Nephron (organoid): ENCODE results near the gene UBE2C.
A peak's percentile ranks its signal among the peaks of the same experiment; 100 is the strongest.

Experiments used
- H3K27ac Mint-ChIP-seq, 3 experiments: 2 replicates each; pipeline ENCODE4 v1.8.0; 2020; ENCODE audit warnings: mixed read lengths in 3 of 3, mild to moderate bottlenecking in 2 of 3, moderate library complexity in 1 of 3
- H3K27me3 Mint-ChIP-seq: 2 replicates; pipeline ENCODE4 v1.8.0; 2021; ENCODE audit warnings: low read depth, mild to moderate bottlenecking, moderate library complexity, mixed read lengths
- H3K36me3 Mint-ChIP-seq: 2 replicates; pipeline ENCODE4 v1.8.0; 2020; ENCODE audit warnings: low read depth, mixed read lengths
- H3K4me1 Mint-ChIP-seq: 2 replicates; pipeline ENCODE4 v1.8.0; 2020; ENCODE audit warnings: mixed read lengths
- H3K4me3 Mint-ChIP-seq, 3 experiments: 2 replicates each; pipeline ENCODE4 v1.8.0; 2020; ENCODE audit warnings: mild to moderate bottlenecking in 3 of 3, mixed read lengths in 3 of 3, moderate library complexity in 2 of 3
- H3K9me3 Mint-ChIP-seq: 2 replicates; pipeline ENCODE4 v1.8.0; 2020; ENCODE audit warnings: mixed read lengths
- TF ChIP-seq, protein P1 (sequence below), 3 experiments: fragments of 200-600 bp; sonication (generic); IDR thresholded peaks; one replicate each; pipeline ENCODE4 v1.5.0; 2021; ENCODE audit warnings: antibody characterized with exemption in 3 of 3; ENCODE audit not compliant: unreplicated experiment in 3 of 3

UBE2C gene

DNA sequence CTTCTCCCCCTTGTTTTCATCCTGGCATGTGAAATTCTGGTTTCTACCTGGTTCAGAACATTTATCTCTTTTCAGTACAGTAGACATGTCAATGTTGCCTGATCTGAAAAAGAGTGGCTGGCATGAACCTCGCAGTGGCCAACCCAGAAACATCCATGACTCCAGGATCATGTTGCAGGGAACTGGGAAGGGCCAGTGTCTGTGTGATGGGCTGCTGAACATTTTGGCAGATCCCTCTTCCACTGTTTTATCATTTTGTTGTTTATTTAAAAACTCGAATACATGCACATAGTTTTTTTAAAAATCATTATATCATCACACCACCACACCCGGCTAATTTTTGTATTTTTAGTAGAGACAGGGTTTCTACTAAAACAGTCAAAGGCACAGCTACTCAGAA, 39.8 kb upstream of the UBE2C start:
- Mint-ChIP-seq H3K9me3 (no peaks in the 10 kb centered on the region), H3K27ac (peak overlapping the region in 1 of 3 experiments; percentile 39), H3K36me3 (no peaks in the 10 kb centered on the region), H3K4me1 (peaks cover 17% of the 10 kb centered on the region), H3K4me3 (no peak overlapping the region), H3K27me3 (no peaks in the 10 kb centered on the region)
- TF ChIP-seq, protein P1, sequence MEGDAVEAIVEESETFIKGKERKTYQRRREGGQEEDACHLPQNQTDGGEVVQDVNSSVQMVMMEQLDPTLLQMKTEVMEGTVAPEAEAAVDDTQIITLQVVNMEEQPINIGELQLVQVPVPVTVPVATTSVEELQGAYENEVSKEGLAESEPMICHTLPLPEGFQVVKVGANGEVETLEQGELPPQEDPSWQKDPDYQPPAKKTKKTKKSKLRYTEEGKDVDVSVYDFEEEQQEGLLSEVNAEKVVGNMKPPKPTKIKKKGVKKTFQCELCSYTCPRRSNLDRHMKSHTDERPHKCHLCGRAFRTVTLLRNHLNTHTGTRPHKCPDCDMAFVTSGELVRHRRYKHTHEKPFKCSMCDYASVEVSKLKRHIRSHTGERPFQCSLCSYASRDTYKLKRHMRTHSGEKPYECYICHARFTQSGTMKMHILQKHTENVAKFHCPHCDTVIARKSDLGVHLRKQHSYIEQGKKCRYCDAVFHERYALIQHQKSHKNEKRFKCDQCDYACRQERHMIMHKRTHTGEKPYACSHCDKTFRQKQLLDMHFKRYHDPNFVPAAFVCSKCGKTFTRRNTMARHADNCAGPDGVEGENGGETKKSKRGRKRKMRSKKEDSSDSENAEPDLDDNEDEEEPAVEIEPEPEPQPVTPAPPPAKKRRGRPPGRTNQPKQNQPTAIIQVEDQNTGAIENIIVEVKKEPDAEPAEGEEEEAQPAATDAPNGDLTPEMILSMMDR (IDR thresholded peaks at IDR 0.05; ENCODE audit: unreplicated experiment in 3 of 3) = no peak

- Mint-ChIP-seq H3K36me3 (no peaks in the 10 kb centered on the region), H3K4me1 (peaks cover 29% of the 10 kb centered on the region), H3K9me3 (no peaks in the 10 kb centered on the region), H3K4me3 (no peak overlapping the region), H3K27ac (no peak overlapping the region), H3K27me3 (no peaks in the 10 kb centered on the region)
- TF ChIP-seq, protein P1 (IDR thresholded peaks at IDR 0.05; ENCODE audit: unreplicated experiment in 3 of 3) = no peak
These were observed 37.5 kb upstream of the UBE2C start for GRCh38 chr20:45774945-45775344.

DNA sequence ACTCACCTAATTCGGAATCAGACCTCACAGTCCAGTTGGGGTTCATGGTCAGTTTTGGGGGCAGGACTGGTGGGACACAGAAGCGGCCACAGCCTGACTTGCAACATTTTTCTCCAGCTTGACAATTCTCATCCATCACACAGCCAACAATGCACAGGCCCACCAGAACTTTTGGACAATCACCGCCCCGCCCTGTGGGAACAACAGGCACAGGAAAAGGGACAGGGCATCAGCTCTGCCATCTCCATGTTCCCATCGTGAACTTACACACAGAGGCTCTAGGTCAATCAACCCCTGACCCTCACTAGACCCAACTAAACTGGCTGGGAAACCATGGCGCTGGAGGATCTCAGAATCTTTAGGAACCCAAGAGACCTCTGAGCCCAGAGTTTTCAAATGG, 37.0 kb upstream of the UBE2C start:
- Mint-ChIP-seq H3K4me3 (no peak overlapping the region), H3K27ac (no peak overlapping the region), H3K4me1 (peaks cover 29% of the 10 kb centered on the region), H3K9me3 (no peaks in the 10 kb centered on the region), H3K36me3 (no peaks in the 10 kb centered on the region), H3K27me3 (no peaks in the 10 kb centered on the region)
- TF ChIP-seq, protein P1 (IDR thresholded peaks at IDR 0.05; ENCODE audit: unreplicated experiment in 3 of 3) = no peak

DNA sequence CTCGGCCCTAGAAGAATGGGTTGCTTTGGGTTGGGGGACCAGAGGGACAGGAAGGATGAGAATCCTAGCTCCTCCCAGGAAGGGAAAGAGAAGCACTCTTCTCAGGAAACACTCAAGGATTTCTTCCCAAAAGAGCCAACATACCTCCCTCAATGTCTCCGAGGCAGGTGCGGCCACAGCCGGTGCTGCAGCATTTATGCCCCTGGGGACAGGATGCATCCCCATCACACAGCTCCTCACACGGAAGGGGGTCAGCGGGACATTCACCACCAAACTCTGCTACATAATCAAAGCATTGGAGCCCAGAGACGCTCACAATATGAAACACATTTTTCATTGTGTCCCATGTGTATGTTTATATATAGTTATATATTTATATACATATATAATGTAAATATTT, 35.5 kb upstream of the UBE2C start:
- Mint-ChIP-seq H3K4me1 (peaks cover 19% of the 10 kb centered on the region), H3K27me3 (peaks cover 3% of the 10 kb centered on the region), H3K4me3 (no peak overlapping the region), H3K27ac (no peak overlapping the region), H3K9me3 (no peaks in the 10 kb centered on the region), H3K36me3 (no peaks in the 10 kb centered on the region)
- TF ChIP-seq, protein P1 (IDR thresholded peaks at IDR 0.05; ENCODE audit: unreplicated experiment in 3 of 3) = no peak

GRCh38 chr20:45779011-45779915, 33.2 kb upstream of the UBE2C start:
- H3K27me3 Mint-ChIP-seq = peaks cover 11% of the 10 kb centered on the region
- peak overlapping the region in 2 of 3 experiments; percentile 88 to 99 for H3K27ac Mint-ChIP-seq
- H3K4me1 Mint-ChIP-seq = peaks cover 12% of the 10 kb centered on the region
- no peaks in the 10 kb centered on the region for H3K9me3 Mint-ChIP-seq
- TF ChIP-seq, protein P1 (IDR thresholded peaks at IDR 0.05; ENCODE audit: unreplicated experiment in 3 of 3) = no peak
- no peaks in the 10 kb centered on the region for H3K36me3 Mint-ChIP-seq
- H3K4me3 Mint-ChIP-seq = peak overlapping the region in 1 of 3 experiments; percentile 46

DNA sequence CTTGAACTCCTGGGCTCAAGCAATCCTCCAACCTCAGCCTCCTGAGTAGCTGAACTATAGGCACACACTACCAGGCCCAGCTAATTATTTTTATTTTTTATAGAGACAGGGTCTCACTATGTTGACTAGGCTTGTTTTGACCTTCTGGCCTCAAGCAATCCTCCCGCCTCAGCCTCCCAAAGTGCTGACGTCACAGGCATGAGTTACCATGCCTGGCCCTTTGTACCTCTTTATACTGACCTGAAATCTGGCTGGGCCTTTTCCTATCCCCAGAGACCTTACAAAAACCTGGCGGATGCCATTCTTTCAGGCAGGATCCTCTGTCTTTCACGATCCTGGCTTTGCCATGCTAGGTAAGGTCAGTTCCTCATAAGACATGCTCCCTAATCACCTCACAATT, 32.3 kb upstream of the UBE2C start:
- Mint-ChIP-seq H3K27me3 (peaks cover 12% of the 10 kb centered on the region), H3K4me3 (no peak overlapping the region), H3K27ac (peak overlapping the region in 1 of 3 experiments; percentile 99), H3K9me3 (no peaks in the 10 kb centered on the region), H3K4me1 (peaks cover 12% of the 10 kb centered on the region), H3K36me3 (no peaks in the 10 kb centered on the region)
- TF ChIP-seq, protein P1 (IDR thresholded peaks at IDR 0.05; ENCODE audit: unreplicated experiment in 3 of 3) = no peak
